ENCODE measurements around the gene UBE2J2. TPM values are rescaled to one million over a fixed set of nuclear protein-coding genes. Genes with fewer than 3 reads are reported as not detected.

Gene UBE2J2
- total RNA-seq, 1 donor from 2014 or later = 49.3 TPM

DNA sequence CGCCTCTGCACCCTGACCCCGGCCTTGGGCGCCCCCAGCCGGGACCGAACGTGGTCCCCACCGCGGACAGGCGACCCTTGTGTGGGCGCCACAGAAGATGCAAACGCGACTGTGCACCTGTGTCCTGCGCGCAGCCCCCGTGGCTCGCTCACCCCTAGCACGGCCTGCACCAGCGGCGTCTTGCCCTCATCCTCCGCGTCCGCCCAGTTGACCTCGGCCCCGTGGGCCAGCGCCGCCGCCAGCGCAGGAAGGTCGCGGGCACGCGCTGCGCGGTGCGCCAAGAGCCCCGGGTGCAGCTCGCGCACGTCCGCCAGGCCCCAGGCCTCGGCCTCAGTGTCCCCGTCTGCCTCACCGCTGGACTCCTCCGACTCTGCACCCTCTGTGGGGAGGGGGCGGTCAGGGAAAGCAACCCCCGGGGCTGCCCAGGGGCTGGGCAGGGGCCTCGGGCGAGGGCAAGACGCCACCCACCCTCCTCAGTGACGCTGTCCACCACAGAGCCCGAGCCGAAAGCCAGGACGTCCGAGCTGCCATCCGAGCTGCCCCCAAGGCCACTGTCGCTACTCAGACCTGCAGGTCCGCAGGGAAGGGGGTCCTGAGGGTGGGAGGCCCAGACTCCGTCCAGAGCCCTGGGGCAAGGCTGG is 20.7 kb upstream of the UBE2J2 start:
- no peak overlapping the region for H3K4me3 ChIP-seq (ENCODE audit: low read depth, low read length)
- TF ChIP-seq, protein P1, sequence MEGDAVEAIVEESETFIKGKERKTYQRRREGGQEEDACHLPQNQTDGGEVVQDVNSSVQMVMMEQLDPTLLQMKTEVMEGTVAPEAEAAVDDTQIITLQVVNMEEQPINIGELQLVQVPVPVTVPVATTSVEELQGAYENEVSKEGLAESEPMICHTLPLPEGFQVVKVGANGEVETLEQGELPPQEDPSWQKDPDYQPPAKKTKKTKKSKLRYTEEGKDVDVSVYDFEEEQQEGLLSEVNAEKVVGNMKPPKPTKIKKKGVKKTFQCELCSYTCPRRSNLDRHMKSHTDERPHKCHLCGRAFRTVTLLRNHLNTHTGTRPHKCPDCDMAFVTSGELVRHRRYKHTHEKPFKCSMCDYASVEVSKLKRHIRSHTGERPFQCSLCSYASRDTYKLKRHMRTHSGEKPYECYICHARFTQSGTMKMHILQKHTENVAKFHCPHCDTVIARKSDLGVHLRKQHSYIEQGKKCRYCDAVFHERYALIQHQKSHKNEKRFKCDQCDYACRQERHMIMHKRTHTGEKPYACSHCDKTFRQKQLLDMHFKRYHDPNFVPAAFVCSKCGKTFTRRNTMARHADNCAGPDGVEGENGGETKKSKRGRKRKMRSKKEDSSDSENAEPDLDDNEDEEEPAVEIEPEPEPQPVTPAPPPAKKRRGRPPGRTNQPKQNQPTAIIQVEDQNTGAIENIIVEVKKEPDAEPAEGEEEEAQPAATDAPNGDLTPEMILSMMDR (conservative IDR thresholded peaks at IDR 0.05; ENCODE audit: low read depth, low read length) = no peak
- no peak for DNase-seq (ENCODE audit: low read depth)

DNA sequence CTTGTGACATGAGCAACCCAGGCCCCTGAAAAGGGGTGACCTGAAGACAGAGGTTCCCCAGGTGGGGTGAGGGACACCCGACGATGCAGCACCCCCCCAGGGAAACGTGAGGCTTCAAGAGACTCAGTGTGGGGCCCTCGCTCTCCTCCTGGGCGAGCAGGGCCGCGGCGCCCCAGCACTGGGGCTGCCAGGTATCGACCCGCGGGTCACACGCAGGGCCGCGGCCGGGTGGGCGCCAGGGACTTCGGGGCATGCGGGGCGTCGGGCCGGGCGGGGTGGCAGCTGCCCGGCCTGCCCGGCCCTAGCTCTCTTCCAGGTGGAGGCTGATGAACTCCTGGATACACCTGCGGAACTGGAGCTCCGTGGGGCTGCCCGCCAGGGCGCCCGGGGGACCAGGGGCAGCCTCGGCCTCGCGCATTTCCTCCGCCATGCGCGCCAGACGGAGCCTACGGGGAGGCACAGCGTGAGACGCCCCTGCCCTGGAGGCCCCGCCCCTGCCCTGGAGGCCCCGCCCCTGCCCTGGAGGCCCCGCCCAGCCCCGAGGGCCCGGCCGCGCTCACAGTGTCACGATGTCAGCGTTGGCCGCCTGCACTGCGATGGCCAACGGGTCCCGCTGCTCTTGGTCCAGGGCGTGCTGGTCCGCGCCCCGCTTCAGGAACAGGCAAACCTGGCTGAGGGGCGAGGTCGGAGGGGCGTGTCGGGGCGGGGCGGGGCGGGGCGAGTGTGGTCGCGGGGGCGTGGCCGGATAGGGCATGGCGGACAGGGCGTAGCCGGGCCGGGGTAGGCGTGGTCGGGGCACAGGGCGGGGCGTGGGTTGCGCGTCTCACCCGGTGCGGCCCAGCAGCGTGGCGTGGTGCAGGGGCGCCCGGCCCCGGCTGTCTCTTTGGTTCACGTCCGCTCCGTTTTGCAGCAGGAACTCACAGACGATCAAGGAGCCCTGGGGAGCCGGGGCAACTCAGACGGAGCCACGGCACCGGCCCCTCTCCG is 19.9 kb upstream of the UBE2J2 start:
- TF ChIP-seq, protein P1 (conservative IDR thresholded peaks at IDR 0.05; ENCODE audit: low read depth, low read length) = no peak
- no peak overlapping the region for H3K4me3 ChIP-seq (ENCODE audit: low read depth, low read length)
- DNase-seq (ENCODE audit: low read depth) = no peak

DNA sequence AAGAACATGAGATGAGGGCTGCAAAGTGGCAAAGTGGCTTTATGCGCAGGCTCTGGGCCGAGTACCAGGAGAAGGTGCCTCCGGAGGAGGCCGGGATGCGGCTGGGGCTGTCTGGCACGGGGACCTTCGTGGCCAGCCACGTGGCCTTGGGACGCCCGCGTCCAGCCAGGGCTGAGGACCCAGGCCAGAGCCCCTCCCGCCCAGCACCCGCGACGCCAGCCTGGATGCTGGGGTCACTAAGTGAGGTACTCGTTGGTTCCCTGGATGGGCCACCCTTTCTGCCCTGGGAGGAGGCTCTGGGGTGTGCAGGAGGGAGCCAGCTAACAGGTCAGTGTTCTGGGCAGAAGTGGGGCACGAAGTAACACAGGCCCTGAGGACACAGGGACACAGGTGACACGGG is 19.2 kb upstream of the UBE2J2 start:
- no peak for DNase-seq (ENCODE audit: low read depth)
- H3K4me3 ChIP-seq (ENCODE audit: low read depth, low read length) = no peak overlapping the region
- TF ChIP-seq, protein P1 (conservative IDR thresholded peaks at IDR 0.05; ENCODE audit: low read depth, low read length) = no peak

GRCh38 chr1:1292442-1292779 is 18.8 kb upstream of the UBE2J2 start:
- TF ChIP-seq, protein P1 (conservative IDR thresholded peaks at IDR 0.05; ENCODE audit: low read depth, low read length) = no peak

GRCh38 chr1:1291548-1292441 is 18.1 kb upstream of the UBE2J2 start:
- no peak overlapping the region for H3K4me3 ChIP-seq (ENCODE audit: low read depth, low read length)
- TF ChIP-seq, protein P1 (conservative IDR thresholded peaks at IDR 0.05; ENCODE audit: low read depth, low read length) = peak; percentile 63
- no peak for DNase-seq (ENCODE audit: low read depth)

More at GRCh38 chr1:1292442-1292779, 18.8 kb upstream of the UBE2J2 start:
- DNase-seq (ENCODE audit: low read depth) = no peak
- no peak overlapping the region for H3K4me3 ChIP-seq (ENCODE audit: low read depth, low read length)

DNA sequence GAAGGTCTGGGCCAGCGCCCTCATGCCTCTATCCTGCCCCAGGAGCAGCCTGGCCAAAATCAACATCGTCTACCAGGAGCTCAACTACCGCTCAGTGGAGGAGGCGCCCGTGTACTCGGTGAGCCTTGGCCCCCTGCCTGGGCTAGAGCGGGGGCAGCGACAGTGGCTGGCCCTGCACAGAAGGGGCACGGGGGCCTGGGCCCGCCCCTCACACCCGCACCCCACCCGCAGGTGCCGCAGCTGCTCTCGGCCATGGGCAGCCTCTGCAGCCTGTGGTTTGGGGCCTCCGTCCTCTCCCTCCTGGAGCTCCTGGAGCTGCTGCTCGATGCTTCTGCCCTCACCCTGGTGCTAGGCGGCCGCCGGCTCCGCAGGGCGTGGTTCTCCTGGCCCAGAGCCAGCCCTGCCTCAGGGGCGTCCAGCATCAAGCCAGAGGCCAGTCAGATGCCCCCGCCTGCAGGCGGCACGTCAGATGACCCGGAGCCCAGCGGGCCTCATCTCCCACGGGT is 17.4 kb upstream of the UBE2J2 start:
- no peak for DNase-seq (ENCODE audit: low read depth)
- TF ChIP-seq, protein P1 (conservative IDR thresholded peaks at IDR 0.05; ENCODE audit: low read depth, low read length) = no peak
- H3K4me3 ChIP-seq (ENCODE audit: low read depth, low read length) = no peak overlapping the region
